Thyroid gland (tissue), 4 donors: ENCODE measurements around the gene MAP2K5. TPM values are rescaled to one million over a fixed set of nuclear protein-coding genes. Genes with fewer than 3 reads are reported as not detected.

Experiments
- DNase-seq, 2 donors: peaks; one replicate each; pipeline ENCODE4 v3.0.0-alpha.2; 2019
- H3K27ac ChIP-seq, 3 donors: fragments of 200-600 bp; sonication (generic); 1 replicate in 2 of 3; 2 replicates in 1 of 3; pipeline ENCODE4 v1.5.1; 2016 to 2019; ENCODE audit warnings: mild to moderate bottlenecking in 1 of 3, moderate library complexity in 1 of 3
- H3K27me3 ChIP-seq: fragments of 200-600 bp; sonication (generic); one replicate; pipeline ENCODE4 v1.5.1; 2019
- H3K36me3 ChIP-seq, 2 donors: fragments of 200-600 bp; sonication (generic); one replicate each; pipeline ENCODE4 v1.5.1; 2016 to 2019
- H3K4me1 ChIP-seq, 2 donors: fragments of 200-600 bp; sonication (generic); one replicate each; pipeline ENCODE4 v1.5.1; 2017 to 2019
- H3K4me3 ChIP-seq, 3 donors: fragments of 200-600 bp; sonication (generic); replicated peaks in 1 of 3; 1 replicate in 2 of 3; 2 replicates in 1 of 3; pipeline ENCODE4 v1.5.1; 2016; ENCODE audit warnings: mild to moderate bottlenecking in 1 of 3
- H3K9me3 ChIP-seq: fragments of 200-600 bp; sonication (generic); one replicate; pipeline ENCODE4 v1.5.1; 2017
- CTCF ChIP-seq, 6 experiments: fragments of 200-600 bp in 3 of 6; fragments of 450-650 bp in 3 of 6; sonication (generic) in 3 of 6; IDR thresholded peaks; one replicate each; pipeline ENCODE4 v1.5.1; 2016 to 2019; ENCODE audit warnings: antibody characterized with exemption in 6 of 6, mild to moderate bottlenecking in 2 of 6, inconsistent platforms in 1 of 6, moderate library complexity in 1 of 6
- POLR2A ChIP-seq, 2 donors: fragments of 450-650 bp; IDR thresholded peaks; one replicate each; pipeline ENCODE4 v1.6.1; 2017; ENCODE audit warnings: antibody characterized with exemption in 2 of 2, mild to moderate bottlenecking in 2 of 2, moderate library complexity in 1 of 2
- WGBS, 2 donors: methylation state at CpG; one replicate each; pipeline ENCODE4 v1.1.5; 2017; 5-methylcytosine and 5-hydroxymethylcytosine counted together
- intact Hi-C: fragments of 100-400 bp; cut with DNase I; formaldehyde crosslinking; loops from one replicate; pipeline ENCODE4 v1.15.1; 2023
- total RNA-seq, 4 donors: library from RNA; depleted of rRNA; stranded (reverse); fragments of >200 nt; gene quantifications; one replicate each; pipeline ENCODE4 v1.2.3, GENCODE V29; 2016

The MAP2K5 gene
- total RNA-seq, 4 donors from 2014 or later, result 10.2 to 32.1 (median 15.9) TPM

GRCh38 chr15:67723294-67724024 is 181.0 kb downstream of the MAP2K5 start:
- DNase-seq, result no peak
- 73 to 79% methylated on average over 4 of the region's 4 CpGs for WGBS, 2 donors
- Histone ChIP-seq H3K9me3 (no peaks in the 10 kb centered on the region), H3K27ac (no peak overlapping the region), H3K36me3 (no peaks in the 10 kb centered on the region), H3K27me3 (no peaks in the 10 kb centered on the region), H3K4me1 (no peaks in the 10 kb centered on the region), H3K4me3 (no peak overlapping the region)
- intact Hi-C loops, result no loop called here
- TF ChIP-seq POLR2A (IDR thresholded peaks at IDR 0.05) (no peak), CTCF (IDR thresholded peaks at IDR 0.05) (no peak)

GRCh38 chr15:67724691-67725375 is 182.3 kb downstream of the MAP2K5 start:
- no peak for DNase-seq
- Histone ChIP-seq H3K27ac (no peak overlapping the region), H3K36me3 (no peaks in the 10 kb centered on the region), H3K9me3 (no peaks in the 10 kb centered on the region), H3K4me3 (no peak overlapping the region), H3K4me1 (no peaks in the 10 kb centered on the region), H3K27me3 (no peaks in the 10 kb centered on the region)
- TF ChIP-seq CTCF (IDR thresholded peaks at IDR 0.05) (no peak), POLR2A (IDR thresholded peaks at IDR 0.05) (no peak)
- 93 to 94% methylated on average over 4 of the region's 4 CpGs for WGBS, 2 donors
- intact Hi-C loops, result no loop called here

GRCh38 chr15:67730135-67730534 is 187.6 kb downstream of the MAP2K5 start:
- DNase-seq, result no peak
- H3K27me3 ChIP-seq, result no peaks in the 10 kb centered on the region
- H3K4me3 ChIP-seq, result no peak overlapping the region
- WGBS, 2 donors, result 97 to 100% methylated on average over 1 of the region's 1 CpG
- no peak overlapping the region for H3K27ac ChIP-seq
- no peaks in the 10 kb centered on the region for H3K36me3 ChIP-seq
- H3K9me3 ChIP-seq, result no peaks in the 10 kb centered on the region
- intact Hi-C loops, result no loop called here
- H3K4me1 ChIP-seq, result peaks cover 7 to 19% of the 10 kb centered on the region in 2 donors
- TF ChIP-seq CTCF (IDR thresholded peaks at IDR 0.05), result no peak
- TF ChIP-seq POLR2A (IDR thresholded peaks at IDR 0.05), result no peak

- 24 to 27% methylated on average over 2 of the region's 2 CpGs for WGBS, 2 donors
- peaks cover 7 to 19% of the 10 kb centered on the region in 2 donors for H3K4me1 ChIP-seq
Measured at GRCh38 chr15:67731112-67731721, 188.7 kb downstream of the MAP2K5 start.

More at GRCh38 chr15:67731112-67731721, 188.7 kb downstream of the MAP2K5 start:
- H3K9me3 ChIP-seq, result no peaks in the 10 kb centered on the region
- intact Hi-C loops, result no loop called here
- no peak overlapping the region for H3K4me3 ChIP-seq
- H3K36me3 ChIP-seq, result no peaks in the 10 kb centered on the region
- no peak for DNase-seq
- H3K27me3 ChIP-seq, result no peaks in the 10 kb centered on the region
- TF ChIP-seq CTCF (IDR thresholded peaks at IDR 0.05) (no peak), POLR2A (IDR thresholded peaks at IDR 0.05) (no peak)
- no peak overlapping the region for H3K27ac ChIP-seq
